GM12878 (cell line): ENCODE measurements around the gene SLC35F2. TPM values are rescaled to one million over a fixed set of nuclear protein-coding genes. Genes with fewer than 3 reads are reported as not detected.

Experiments used
- ATAC-seq: fragments of 200-7000 bp; cut with Tn5 transposase; 3 replicates; pipeline ENCODE4 v1.9.1; 2020; ENCODE audit warnings: mild to moderate bottlenecking, moderate library complexity
- BruUV-seq: library from RNA; stranded (reverse); fragments of 400-500 nt; replicated peaks from 2 replicates; lab custom pipeline; 2021; lab: Mats Ljungman, UMichigan
- CTCF ChIA-PET: fragments of 300-600 bp; sonication (Branson Sonifier 250); formaldehyde crosslinking; extraction: SDS; loops from one replicate; lab custom pipeline; 2021; ENCODE audit warnings: inconsistent platforms; lab: Yijun Ruan, JAX
- POLR2A ChIA-PET: fragments of 350-600 bp; formaldehyde crosslinking; extraction: SDS; loops from one replicate; lab custom pipeline; 2021; ENCODE audit warnings: inconsistent platforms; lab: Charles Lee
- RAD21 ChIA-PET: fragments of 300-600 bp; sonication (Branson Sonifier 250); formaldehyde crosslinking; loops from one replicate; lab custom pipeline; 2023; ENCODE audit warnings: antibody characterized with exemption; ENCODE audit not compliant: unreplicated experiment; lab: Charles Lee
- SMC1A ChIA-PET: fragments of 300-600 bp; sonication (Branson Sonifier 250); formaldehyde crosslinking; loops from one replicate; lab custom pipeline; 2023; ENCODE audit not compliant: unreplicated experiment, uncharacterized antibody; lab: Charles Lee
- DNase-seq: peaks from one replicate; pipeline ENCODE4 v3.0.0-alpha.2; 2011; ENCODE audit warnings: low read depth, low spot score
- FAIRE-seq: peaks from 3 replicates; lab custom pipeline; 2011; peaks lifted over from hg19 to GRCh38; lab: Jason Lieb, UNC
- H2AFZ ChIP-seq: 2 replicates; pipeline ENCODE4 v1.6.0; 2011; ENCODE audit warnings: low read depth, low read length, control low read depth; ENCODE audit not compliant: control insufficient read depth
- H3K27ac ChIP-seq: 2 replicates; pipeline ENCODE4 v1.5.1; 2011; ENCODE audit warnings: control low read depth; ENCODE audit not compliant: control insufficient read depth, insufficient read depth
- H3K27me3 ChIP-seq, 2 experiments: replicated peaks in 1 of 2; 2 replicates each; pipeline versions ENCODE4 v1.6.0 to v1.6.1; 2011; ENCODE audit warnings: low read length in 1 of 2; ENCODE audit not compliant: control insufficient read depth in 2 of 2, insufficient read depth in 2 of 2
- H3K36me3 ChIP-seq, 2 experiments: 2 replicates each; pipeline ENCODE4 v1.5.1; 2011; ENCODE audit warnings: low read length in 1 of 2; ENCODE audit not compliant: control insufficient read depth in 2 of 2, insufficient read depth in 2 of 2
- H3K4me1 ChIP-seq: 2 replicates; pipeline ENCODE4 v1.6.1; 2011; ENCODE audit warnings: mild to moderate bottlenecking, low read length, moderate library complexity, mixed read lengths; ENCODE audit not compliant: control insufficient read depth, insufficient read depth
- H3K4me2 ChIP-seq: 2 replicates; pipeline ENCODE4 v1.6.0; 2011; ENCODE audit warnings: control low read depth; ENCODE audit not compliant: control insufficient read depth, insufficient read depth
- H3K4me3 ChIP-seq: fragments of 200-600 bp; sonication (generic); 2 replicates; pipeline ENCODE4 v1.5.1; 2016
- H3K79me2 ChIP-seq: 2 replicates; pipeline ENCODE4 v1.6.0; 2011; ENCODE audit warnings: low read length; ENCODE audit not compliant: control insufficient read depth, insufficient read depth
- H3K9ac ChIP-seq: 2 replicates; pipeline ENCODE4 v1.8.0; 2011; ENCODE audit warnings: low read length, control low read depth, mixed read lengths; ENCODE audit not compliant: control insufficient read depth, insufficient read depth
- H3K9me3 ChIP-seq: replicated peaks from 3 replicates; pipeline ENCODE4 v1.5.1; 2011; ENCODE audit warnings: mild to moderate bottlenecking, low read length; ENCODE audit not compliant: control insufficient read depth, insufficient read depth
- H4K20me1 ChIP-seq: 2 replicates; pipeline ENCODE4 v1.6.0; 2011; ENCODE audit not compliant: control insufficient read depth, insufficient read depth
- HCFC1 ChIP-seq: fragments of 150-350 bp; IDR thresholded peaks from 2 replicates; pipeline ENCODE4 v1.6.1; 2014; ENCODE audit warnings: low read length
- KAT2A ChIP-seq: conservative IDR thresholded peaks from 2 replicates; pipeline ENCODE4 v1.6.1; 2011; ENCODE audit warnings: low read depth, low read length; ENCODE audit not compliant: control insufficient read depth
- KDM1A ChIP-seq: fragments of 200-600 bp; sonication (generic); IDR thresholded peaks from 2 replicates; pipeline ENCODE4 v1.6.1; 2016; ENCODE audit warnings: borderline replicate concordance
- MYC ChIP-seq: IDR thresholded peaks from 2 replicates; pipeline ENCODE4 v1.6.1; 2011; ENCODE audit warnings: mild to moderate bottlenecking, low read length, moderate library complexity, inconsistent platforms; ENCODE audit not compliant: insufficient read depth, insufficient replicate concordance, insufficient read length, severe bottlenecking
- POLR2AphosphoS5 ChIP-seq: IDR thresholded peaks from 2 replicates; pipeline ENCODE4 v1.6.1; 2011; ENCODE audit warnings: mild to moderate bottlenecking, low read length, inconsistent platforms
- SMARCA5 ChIP-seq: fragments of 450-650 bp; IDR thresholded peaks from 2 replicates; pipeline ENCODE4 v1.6.1; 2017; ENCODE audit warnings: mild to moderate bottlenecking
- TARDBP ChIP-seq: IDR thresholded peaks from 2 replicates; pipeline ENCODE4 v1.6.1; 2016; ENCODE audit warnings: borderline replicate concordance
- YY1 ChIP-seq: IDR thresholded peaks from 2 replicates; pipeline ENCODE4 v1.6.1; 2011; ENCODE audit warnings: low read depth, mild to moderate bottlenecking, low read length
- ZNF622 ChIP-seq: fragments of 450-650 bp; IDR thresholded peaks from 2 replicates; pipeline ENCODE4 v1.6.1; 2017; ENCODE audit warnings: mild to moderate bottlenecking, inconsistent platforms
- WGBS: methylation state at CpG from one replicate; pipeline ENCODE4 v1.1.6; 2016; ENCODE audit warnings: low lambda C conversion rate; ENCODE audit not compliant: insufficient replicate concordance, insufficient coverage; ENCODE audit errors: missing lambda C conversion rate; 5-methylcytosine and 5-hydroxymethylcytosine counted together
- in situ Hi-C: fragments of 300-500 bp; cut with MboI; formaldehyde crosslinking; loops from 9 replicates; pipeline ENCODE4 v1.14.3; 2018; ENCODE audit warnings: mixed read lengths
- intact Hi-C: fragments of 100-400 bp; cut with micrococcal nuclease; formaldehyde crosslinking; loops from one replicate; pipeline ENCODE4 v1.14.2; 2022; ENCODE audit not compliant: unreplicated experiment
- polyA plus RNA-seq, 11 experiments: library from polyadenylated mRNA; depleted of rRNA in 4 of 11; unstranded in 6 of 11; stranded (reverse) in 5 of 11; fragments of >200 nt; fragmentation: Nextera tagmentation in 4 of 11; fragmentation: Illumina TruSeq in 1 of 11; extraction: Ambion mirVana in 4 of 11; extraction: Trizol in 1 of 11; gene quantifications; 1 replicate in 1 of 11; 2 replicates in 10 of 11; pipeline versions ENCODE4 v1.2.1 to v1.2.3, GENCODE V29; 2011 to 2016; ENCODE audit warnings: inconsistent platforms in 2 of 11, missing spikeins in 2 of 11, low read depth in 1 of 11
- total RNA-seq, 4 experiments: library from RNA; depleted of rRNA in 3 of 4; stranded (reverse); fragments of >200 nt in 3 of 4; fragmentation: Illumina TruSeq in 1 of 4; extraction: Trizol in 1 of 4; gene quantifications; 2 replicates each; pipeline versions ENCODE4 v1.2.1 to v1.2.3, GENCODE V29; 2013 to 2021
- TF ChIP-seq, protein P1 (sequence below): fragments of 450-650 bp; IDR thresholded peaks from 2 replicates; pipeline ENCODE4 v1.6.1; 2017; ENCODE audit warnings: mild to moderate bottlenecking, low read depth, inconsistent platforms; ENCODE audit not compliant: poor library complexity, severe bottlenecking

Gene SLC35F2
- total and polyA plus RNA-seq, 10 of the 15 experiments (the other 5 are each of a cell fraction or from before 2014, with no cell fraction given): 15.2 to 48.8 (median 40.1) TPM

DNA sequence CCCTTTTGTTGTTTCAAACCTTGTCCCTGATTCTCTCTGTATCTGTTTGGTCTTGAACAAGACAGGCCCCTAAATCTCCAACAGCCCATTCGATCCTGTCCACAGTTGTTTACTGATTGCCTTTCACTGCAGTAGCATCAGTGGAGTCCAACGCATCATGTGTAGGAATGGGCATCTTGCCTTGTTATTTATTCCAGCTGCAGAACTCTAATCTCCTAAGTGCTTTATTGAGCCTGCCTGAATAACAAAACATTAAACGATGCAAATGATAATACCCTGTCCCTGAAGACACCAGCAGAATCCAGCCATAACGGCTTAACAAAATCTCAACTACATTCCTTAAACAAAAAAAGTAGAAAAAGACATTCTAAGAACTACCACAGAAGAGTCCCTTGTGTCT lies 50.1 kb downstream of the SLC35F2 start:
- H3K4me1 ChIP-seq: no peaks in the 10 kb centered on the region
- in situ Hi-C loops: no loop called here
- WGBS: 89% methylated on average over 4 of the region's 4 CpGs
- no peak for DNase-seq
- no peak for FAIRE-seq
- intact Hi-C loops: no loop called here
- no peak overlapping the region for H3K4me3 ChIP-seq
- H3K4me2 ChIP-seq: no peak overlapping the region
- ChIA-PET RAD21 (no interaction called here), CTCF (no interaction called here), POLR2A (no interaction called here), SMC1A (no interaction called here)
- no peak for ATAC-seq
- TF ChIP-seq SMARCA5 (no peak), KAT2A (no peak), ZNF622 (no peak), POLR2AphosphoS5 (no peak), YY1 (no peak), TARDBP (no peak), HCFC1 (no peak), MYC (no peak), KDM1A (no peak)
- TF ChIP-seq, protein P1, sequence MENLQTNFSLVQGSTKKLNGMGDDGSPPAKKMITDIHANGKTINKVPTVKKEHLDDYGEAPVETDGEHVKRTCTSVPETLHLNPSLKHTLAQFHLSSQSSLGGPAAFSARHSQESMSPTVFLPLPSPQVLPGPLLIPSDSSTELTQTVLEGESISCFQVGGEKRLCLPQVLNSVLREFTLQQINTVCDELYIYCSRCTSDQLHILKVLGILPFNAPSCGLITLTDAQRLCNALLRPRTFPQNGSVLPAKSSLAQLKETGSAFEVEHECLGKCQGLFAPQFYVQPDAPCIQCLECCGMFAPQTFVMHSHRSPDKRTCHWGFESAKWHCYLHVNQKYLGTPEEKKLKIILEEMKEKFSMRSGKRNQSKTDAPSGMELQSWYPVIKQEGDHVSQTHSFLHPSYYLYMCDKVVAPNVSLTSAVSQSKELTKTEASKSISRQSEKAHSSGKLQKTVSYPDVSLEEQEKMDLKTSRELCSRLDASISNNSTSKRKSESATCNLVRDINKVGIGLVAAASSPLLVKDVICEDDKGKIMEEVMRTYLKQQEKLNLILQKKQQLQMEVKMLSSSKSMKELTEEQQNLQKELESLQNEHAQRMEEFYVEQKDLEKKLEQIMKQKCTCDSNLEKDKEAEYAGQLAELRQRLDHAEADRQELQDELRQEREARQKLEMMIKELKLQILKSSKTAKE: no peak
- no TSS peak for BruUV-seq
- no peaks in the 10 kb centered on the region for H4K20me1 ChIP-seq
- no peak overlapping the region for H3K9ac ChIP-seq
- H3K36me3 ChIP-seq: peaks cover 11 to 22% of the 10 kb centered on the region in 2 experiments
- no peaks in the 10 kb centered on the region for H3K9me3 ChIP-seq
- H2AFZ ChIP-seq: no peak overlapping the region
- no peak overlapping the region for H3K27ac ChIP-seq
- H3K79me2 ChIP-seq: no peaks in the 10 kb centered on the region; the same call in 1 of the 2 replicates
- no peaks in the 10 kb centered on the region for H3K27me3 ChIP-seq
